Stomach (tissue), 9 donors: ENCODE measurements around the gene FAM124B. TPM values are rescaled to one million over a fixed set of nuclear protein-coding genes. Genes with fewer than 3 reads are reported as not detected.

ENCODE experiments used
- DNase-seq, 2 donors: peaks; one replicate each; pipeline versions ENCODE4 v3.0.0 to v3.0.0-alpha.2; 2013 to 2019
- H3K27ac ChIP-seq, 5 donors: fragments of 200-600 bp in 4 of 5; sonication (generic) in 4 of 5; one replicate each; pipeline ENCODE4 v1.5.1; 2013 to 2019; ENCODE audit warnings: mild to moderate bottlenecking in 1 of 5, moderate library complexity in 1 of 5
- H3K27me3 ChIP-seq, 3 donors: fragments of 200-600 bp; sonication (generic); one replicate each; pipeline ENCODE4 v1.5.1; 2017 to 2019; ENCODE audit warnings: mixed run types in 1 of 3
- H3K36me3 ChIP-seq, 4 donors: fragments of 200-600 bp; sonication (generic); 1 replicate in 3 of 4; 2 replicates in 1 of 4; pipeline ENCODE4 v1.5.1; 2016 to 2019
- H3K4me1 ChIP-seq, 4 donors: fragments of 200-600 bp; sonication (generic); one replicate each; pipeline ENCODE4 v1.5.1; 2016 to 2019
- H3K4me3 ChIP-seq, 4 donors: fragments of 200-600 bp; sonication (generic) in 3 of 4; one replicate each; pipeline ENCODE4 v1.5.1; 2016 to 2019; ENCODE audit warnings: mild to moderate bottlenecking in 1 of 4
- H3K9me3 ChIP-seq, 4 donors: fragments of 200-600 bp; sonication (generic); one replicate each; pipeline ENCODE4 v1.5.1; 2016 to 2019
- EP300 ChIP-seq: sonication (generic); formaldehyde crosslinking; IDR thresholded peaks from one replicate; pipeline ENCODE4 v1.6.1; 2017; ENCODE audit warnings: antibody characterized with exemption
- POLR2A ChIP-seq, 4 donors: fragments of 450-650 bp; IDR thresholded peaks; one replicate each; pipeline ENCODE4 v1.6.1; 2016; ENCODE audit warnings: antibody characterized with exemption in 4 of 4, control low read depth in 2 of 4, mild to moderate bottlenecking in 1 of 4, moderate library complexity in 1 of 4
- POLR2AphosphoS5 ChIP-seq, 3 donors: sonication (generic); formaldehyde crosslinking; IDR thresholded peaks; one replicate each; pipeline ENCODE4 v1.6.1; 2016; ENCODE audit warnings: antibody characterized with exemption in 3 of 3
- WGBS, 5 donors: extraction: QIAGEN DNeasy Blood & Tissue Kit in 3 of 5; methylation state at CpG; one replicate each; pipeline versions ENCODE4 v1.1.5 to v1.1.7; 2013 to 2018; 5-methylcytosine and 5-hydroxymethylcytosine counted together
- intact Hi-C: fragments of 100-400 bp; cut with DNase I; formaldehyde crosslinking; loops from one replicate; pipeline ENCODE4 v1.15.1; 2023; ENCODE audit warnings: low total_unique reads
- polyA plus RNA-seq, 3 donors: library from polyadenylated mRNA; stranded (reverse); fragments of 200-250 nt; gene quantifications; one replicate each; pipeline ENCODE4 v1.2.3, GENCODE V29; 2013
- total RNA-seq, 5 donors: library from RNA; depleted of rRNA; stranded (reverse); fragments of >200 nt; gene quantifications; one replicate each; pipeline versions ENCODE4 v1.1.0 to v1.2.3, GENCODE V29; 2014 to 2016
- TF ChIP-seq, protein P1 (sequence below), 7 experiments: fragments of 450-650 bp in 4 of 7; fragments of 200-600 bp in 3 of 7; sonication (generic) in 3 of 7; IDR thresholded peaks; one replicate each; pipeline ENCODE4 v1.5.1; 2016 to 2019; ENCODE audit warnings: antibody characterized with exemption in 7 of 7, control low read depth in 2 of 7, mild to moderate bottlenecking in 1 of 7
- donor health status: healthy with polysubstance abuse.
- donor health status: Bipolar disorder and iron deficiency.
- donor health status: healthy.

The FAM124B gene
- total and polyA plus RNA-seq, 8 donors = 0.25 to 6.4 (median 0.82) TPM; not detected in 2

- no peaks in the 10 kb centered on the region for H3K27me3 ChIP-seq
- no peaks in the 10 kb centered on the region for H3K9me3 ChIP-seq
- intact Hi-C loops = no loop called here
- H3K27ac ChIP-seq = no peak overlapping the region
- H3K4me1 ChIP-seq = peaks cover 0 to 4% (median 0%) of the 10 kb centered on the region in 4 donors
- H3K4me3 ChIP-seq = no peak overlapping the region
- TF ChIP-seq POLR2A (IDR thresholded peaks at IDR 0.05) = no peak
- TF ChIP-seq, protein P1, sequence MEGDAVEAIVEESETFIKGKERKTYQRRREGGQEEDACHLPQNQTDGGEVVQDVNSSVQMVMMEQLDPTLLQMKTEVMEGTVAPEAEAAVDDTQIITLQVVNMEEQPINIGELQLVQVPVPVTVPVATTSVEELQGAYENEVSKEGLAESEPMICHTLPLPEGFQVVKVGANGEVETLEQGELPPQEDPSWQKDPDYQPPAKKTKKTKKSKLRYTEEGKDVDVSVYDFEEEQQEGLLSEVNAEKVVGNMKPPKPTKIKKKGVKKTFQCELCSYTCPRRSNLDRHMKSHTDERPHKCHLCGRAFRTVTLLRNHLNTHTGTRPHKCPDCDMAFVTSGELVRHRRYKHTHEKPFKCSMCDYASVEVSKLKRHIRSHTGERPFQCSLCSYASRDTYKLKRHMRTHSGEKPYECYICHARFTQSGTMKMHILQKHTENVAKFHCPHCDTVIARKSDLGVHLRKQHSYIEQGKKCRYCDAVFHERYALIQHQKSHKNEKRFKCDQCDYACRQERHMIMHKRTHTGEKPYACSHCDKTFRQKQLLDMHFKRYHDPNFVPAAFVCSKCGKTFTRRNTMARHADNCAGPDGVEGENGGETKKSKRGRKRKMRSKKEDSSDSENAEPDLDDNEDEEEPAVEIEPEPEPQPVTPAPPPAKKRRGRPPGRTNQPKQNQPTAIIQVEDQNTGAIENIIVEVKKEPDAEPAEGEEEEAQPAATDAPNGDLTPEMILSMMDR (IDR thresholded peaks at IDR 0.05) = no peak
- TF ChIP-seq POLR2AphosphoS5 (IDR thresholded peaks at IDR 0.05) = no peak
- 88 to 95% (median 91%) methylated on average over 6 of the region's 6 CpGs for WGBS, 5 donors
- DNase-seq = no peak
- H3K36me3 ChIP-seq = no peaks in the 10 kb centered on the region
Measured at GRCh38 chr2:224432003-224432579, 30.2 kb upstream of the FAM124B start.

GRCh38 chr2:224429441-224429810 lies 27.5 kb upstream of the FAM124B start:
- Histone ChIP-seq H3K27me3 (no peaks in the 10 kb centered on the region), H3K27ac (no peak overlapping the region), H3K9me3 (no peaks in the 10 kb centered on the region), H3K4me3 (no peak overlapping the region), H3K4me1 (peaks cover 0 to 4% (median 0%) of the 10 kb centered on the region in 4 donors), H3K36me3 (no peaks in the 10 kb centered on the region)
- intact Hi-C loops = no loop called here
- TF ChIP-seq, protein P1 (IDR thresholded peaks at IDR 0.05) = no peak
- TF ChIP-seq POLR2A (IDR thresholded peaks at IDR 0.05) (no peak), POLR2AphosphoS5 (IDR thresholded peaks at IDR 0.05) (no peak), EP300 (no peak)
- no peak for DNase-seq
- WGBS, 5 donors = 41 to 83% (median 78%) methylated on average over 2 of the region's 2 CpGs

DNA sequence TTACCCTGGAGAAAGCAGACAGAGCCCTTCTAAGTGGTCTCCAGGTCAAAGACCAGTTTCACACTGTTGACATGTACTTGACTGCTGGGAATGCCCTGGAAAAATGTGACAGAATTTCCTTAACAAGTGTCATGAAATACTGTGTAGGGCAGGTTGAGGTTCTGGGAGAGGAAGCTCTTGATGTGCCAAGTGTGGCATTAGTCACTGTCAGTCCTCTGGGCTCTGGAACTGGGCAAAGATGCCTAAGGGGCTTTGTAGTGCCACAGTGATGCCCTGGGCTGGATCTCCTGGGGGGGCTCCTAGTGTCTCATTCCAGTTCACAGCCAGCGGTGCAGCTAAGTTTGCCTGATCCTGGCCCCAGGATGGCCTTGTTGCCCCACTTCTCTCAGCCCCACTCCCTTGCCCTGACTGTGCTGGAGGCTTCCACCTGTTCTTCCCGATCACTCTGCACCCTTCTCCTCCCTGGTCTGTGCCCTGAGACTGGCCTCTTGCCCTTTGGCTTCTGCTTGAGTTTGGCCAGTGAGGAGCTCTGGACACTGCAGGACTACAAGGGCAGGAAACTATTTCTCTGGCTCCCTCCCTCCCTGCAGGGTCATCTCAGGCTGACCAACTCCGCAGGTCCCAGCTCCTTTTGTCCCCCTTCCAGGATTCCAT lies 27.0 kb upstream of the FAM124B start:
- Histone ChIP-seq H3K27ac (no peak overlapping the region), H3K9me3 (no peaks in the 10 kb centered on the region), H3K36me3 (no peaks in the 10 kb centered on the region), H3K27me3 (no peaks in the 10 kb centered on the region), H3K4me3 (no peak overlapping the region), H3K4me1 (peaks cover 0 to 4% (median 0%) of the 10 kb centered on the region in 4 donors)
- no peak for DNase-seq
- WGBS, 5 donors = 85 to 92% (median 88%) methylated on average over 2 to 3 of the region's 3 CpGs
- intact Hi-C loops = no loop called here
- TF ChIP-seq POLR2A (IDR thresholded peaks at IDR 0.05) (no peak), POLR2AphosphoS5 (IDR thresholded peaks at IDR 0.05) (no peak), EP300 (no peak)
- TF ChIP-seq, protein P1 (IDR thresholded peaks at IDR 0.05) = no peak

DNA sequence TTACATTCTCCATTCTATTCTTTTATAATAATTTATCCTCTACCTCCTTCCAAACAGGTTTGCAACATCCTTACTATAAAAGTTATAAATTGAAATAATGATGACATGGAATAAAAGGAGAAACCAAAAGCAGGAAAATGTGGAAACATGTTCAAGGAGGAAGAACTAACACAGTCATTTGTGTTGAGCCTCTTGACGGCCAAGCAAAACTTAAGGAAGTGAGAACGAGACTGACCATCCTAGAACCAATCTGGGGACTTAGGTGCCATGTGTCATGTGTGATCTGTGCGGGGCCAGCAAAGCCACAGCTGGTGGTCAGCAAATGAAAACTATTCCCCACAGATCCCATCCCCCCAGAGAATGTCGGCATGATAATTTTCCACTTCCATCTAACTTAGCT lies 25.6 kb upstream of the FAM124B start:
- Histone ChIP-seq H3K27ac (no peak overlapping the region), H3K4me3 (no peak overlapping the region), H3K9me3 (no peaks in the 10 kb centered on the region), H3K4me1 (no peaks in the 10 kb centered on the region), H3K36me3 (no peaks in the 10 kb centered on the region), H3K27me3 (no peaks in the 10 kb centered on the region)
- intact Hi-C loops = no loop called here
- DNase-seq = no peak
- TF ChIP-seq POLR2A (IDR thresholded peaks at IDR 0.05) (no peak), EP300 (no peak), POLR2AphosphoS5 (IDR thresholded peaks at IDR 0.05) (no peak)
- TF ChIP-seq, protein P1 (IDR thresholded peaks at IDR 0.05) = no peak
- 74 to 89% (median 75%) methylated on average over 4 of the region's 4 CpGs for WGBS, 5 donors
